Measurements from ENCODE around the gene PIN1.

DNA sequence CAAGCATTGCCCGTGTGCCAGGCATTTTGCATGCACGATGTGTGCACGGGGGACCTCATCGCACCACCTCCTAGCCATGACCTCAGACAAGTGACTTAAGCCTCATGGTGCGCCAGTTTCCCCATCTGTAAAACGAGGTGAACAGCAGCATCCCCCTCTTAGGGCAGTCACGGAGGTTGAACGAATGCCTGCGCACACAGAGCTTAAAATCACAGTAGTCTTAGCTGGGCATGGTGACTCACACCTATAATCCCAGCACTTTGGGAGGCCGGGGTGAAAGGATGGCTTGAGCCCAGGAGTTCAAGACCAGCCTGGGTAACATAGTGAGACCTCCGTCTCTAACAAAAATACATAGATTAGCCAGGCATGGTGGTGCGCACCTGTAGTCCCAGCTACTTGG lies 48.6 kb downstream of the PIN1 start:
- TF ChIP-seq POLR2A (IDR thresholded peaks at IDR 0.05) (no peak), CTCF (IDR thresholded peaks at IDR 0.05) (no peak)
